ENCODE results near the gene TAX1BP1. TPM values are rescaled to one million over a fixed set of nuclear protein-coding genes. Genes with fewer than 3 reads are reported as not detected.

The TAX1BP1 gene
- total and polyA plus RNA-seq, 2 donors (not counting 3 experiments of a cell fraction or from before 2014, with no cell fraction given), result 77.7 to 93.2 TPM

DNA sequence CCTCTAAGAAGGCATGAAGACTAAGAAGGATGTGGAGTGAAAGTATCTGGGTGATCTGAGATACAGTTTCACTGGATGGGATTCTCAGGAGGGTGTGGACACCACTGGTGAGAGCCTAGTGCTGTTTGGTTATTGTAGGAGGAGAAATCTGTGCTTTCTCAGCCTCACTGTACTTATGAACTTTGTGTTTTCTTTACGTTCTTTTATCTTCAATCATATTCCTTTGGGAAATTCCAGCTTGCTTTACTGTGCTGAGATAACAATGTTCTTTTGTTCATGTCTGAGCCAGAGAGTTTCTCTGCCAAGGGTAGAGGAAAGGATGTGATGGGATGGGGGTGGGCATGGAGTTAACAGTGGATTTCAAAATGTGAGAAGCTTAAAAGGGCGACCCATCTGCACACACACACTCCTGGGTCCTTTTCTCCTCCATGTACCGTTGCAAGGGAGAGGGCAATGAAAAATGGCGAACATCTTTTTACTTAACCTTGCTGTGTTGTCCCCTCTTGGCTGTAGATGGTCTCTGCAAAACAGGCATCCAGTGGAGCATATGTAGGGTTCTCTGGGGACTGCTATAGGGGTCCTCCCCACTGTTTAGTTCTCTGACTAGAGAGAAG is 25.0 kb upstream of the TAX1BP1 start:
- no peaks in the 10 kb centered on the region for H3K36me3 ChIP-seq (ENCODE audit: control insufficient read depth in 2 of 2, extremely low read depth in 1 of 2, insufficient read depth in 2 of 2, low read length in 2 of 2)
- H3K4me2 ChIP-seq (ENCODE audit: insufficient read depth, low read length), result peak overlapping the region; percentile 49
- H3K79me2 ChIP-seq (ENCODE audit: control insufficient read depth, insufficient read depth, low read length), result no peaks in the 10 kb centered on the region
- H4K20me1 ChIP-seq (replicated peaks; ENCODE audit: control insufficient read depth, extremely low read depth, insufficient read depth, low read length), result no peaks in the 10 kb centered on the region
- TF ChIP-seq MYC (IDR thresholded peaks at IDR 0.05; ENCODE audit: low read depth, low read length), result no peak
- no peak for TF ChIP-seq EZH2 (IDR thresholded peaks at IDR 0.05; ENCODE audit: borderline replicate concordance, low read depth, low read length, severe bottlenecking)
- no peak for TF ChIP-seq JUN (IDR thresholded peaks at IDR 0.05; ENCODE audit: borderline replicate concordance, insufficient read depth, insufficient read length, low read depth)
- peak; percentile 90 for TF ChIP-seq GATA2 (IDR thresholded peaks at IDR 0.05; ENCODE audit: insufficient read depth, insufficient read length, low read depth, low read length)
- peak; percentile 35 for TF ChIP-seq POLR2AphosphoS5 (IDR thresholded peaks at IDR 0.05; ENCODE audit: insufficient read depth, low read depth, low read length)
- H3K4me1 ChIP-seq (ENCODE audit: control insufficient read depth, extremely low read depth, insufficient read depth, low read length), result peaks cover 19% of the 10 kb centered on the region
- peak overlapping the region; percentile 68 for H2AFZ ChIP-seq (ENCODE audit: low read depth, low read length)
- H3K9me1 ChIP-seq (replicated peaks; ENCODE audit: control insufficient read depth, extremely low read depth, insufficient read depth, low read length), result no peaks in the 10 kb centered on the region
- no peaks in the 10 kb centered on the region for H3K27me3 ChIP-seq (ENCODE audit: control insufficient read depth in 2 of 2, insufficient read depth in 2 of 2, low read length in 2 of 2)
- peak; percentile 96 for DNase-seq (ENCODE audit: low read depth, low spot score)
- dilution Hi-C loops (cut with MboI; ENCODE audit: extremely low pct_ligation_motif_present, low sequenced_read_pairs), result no loop called here
- FAIRE-seq, result peak; percentile 90
- H3K4me3 ChIP-seq (replicated peaks in 1 of 3; ENCODE audit: insufficient read depth in 1 of 3, low read depth in 1 of 3, low read length in 3 of 3), result no peak overlapping the region
- CTCF ChIA-PET, result interaction anchor here (0.6 to 2.5 kb wide), 8 partner anchors 8 to 519 kb away, joined by 3 to 8 read pairs (median 4); no protein-coding TSS in a partner anchor
- H3K9me3 ChIP-seq (replicated peaks; ENCODE audit: control insufficient read depth, insufficient read depth, low read length), result no peaks in the 10 kb centered on the region
- intact Hi-C loops (cut with micrococcal nuclease), result loop anchor here (2.0 kb wide), 2 partner anchors 24 to 52 kb away; partner anchors contain the start of gene HIBADH
- POLR2A ChIA-PET, result interaction anchor here (0.5 to 1.8 kb wide), 2 partner anchors 25 to 92 kb away, joined by 3 to 7 read pairs; partner anchors contain the start of gene TAX1BP1
- H3K27ac ChIP-seq (ENCODE audit: insufficient read depth, low read depth, low read length), result peak overlapping the region; percentile 50
- peak overlapping the region; percentile 20 for H3K9ac ChIP-seq (replicated peaks; ENCODE audit: extremely low read depth, insufficient read depth, low read length)
- BruUV-seq (replicated peaks), result no TSS peak

DNA sequence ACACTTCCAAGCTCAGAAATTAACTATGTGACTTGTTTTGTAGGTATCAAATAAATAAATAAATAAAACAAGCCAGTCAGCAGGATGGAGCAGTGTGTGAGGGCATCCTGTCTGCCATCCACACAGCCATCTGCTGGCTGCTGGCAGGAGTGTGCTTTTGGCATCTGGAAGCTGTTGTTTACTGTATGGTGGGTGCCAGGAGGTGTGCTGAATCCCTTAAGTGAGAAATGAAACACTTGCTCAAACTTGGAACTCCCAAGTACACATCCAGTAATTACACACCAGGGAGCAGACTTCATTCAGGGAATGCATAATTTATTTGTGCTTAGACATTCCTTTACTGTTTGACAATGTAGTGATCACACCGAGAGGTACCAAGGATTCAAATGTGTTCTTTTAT is 16.9 kb upstream of the TAX1BP1 start:
- CTCF ChIA-PET, result interaction anchor here (0.6 to 2.8 kb wide), 14 partner anchors 8 to 527 kb away, joined by 3 to 17 read pairs (median 4); partner anchors contain the start of genes HIBADH and TAX1BP1
- peak; percentile 46 for FAIRE-seq
- H3K27me3 ChIP-seq (ENCODE audit: control insufficient read depth in 2 of 2, insufficient read depth in 2 of 2, low read length in 2 of 2), result no peaks in the 10 kb centered on the region
- H3K9ac ChIP-seq (replicated peaks; ENCODE audit: extremely low read depth, insufficient read depth, low read length), result no peak overlapping the region
- no peak overlapping the region for H3K27ac ChIP-seq (ENCODE audit: insufficient read depth, low read depth, low read length)
- no peaks in the 10 kb centered on the region for H3K9me3 ChIP-seq (replicated peaks; ENCODE audit: control insufficient read depth, insufficient read depth, low read length)
- no peaks in the 10 kb centered on the region for H3K36me3 ChIP-seq (ENCODE audit: control insufficient read depth in 2 of 2, extremely low read depth in 1 of 2, insufficient read depth in 2 of 2, low read length in 2 of 2)
- H3K4me3 ChIP-seq (replicated peaks in 1 of 3; ENCODE audit: insufficient read depth in 1 of 3, low read depth in 1 of 3, low read length in 3 of 3), result no peak overlapping the region
- TF ChIP-seq EZH2 (IDR thresholded peaks at IDR 0.05; ENCODE audit: borderline replicate concordance, low read depth, low read length, severe bottlenecking), result no peak
- TF ChIP-seq, protein P1, sequence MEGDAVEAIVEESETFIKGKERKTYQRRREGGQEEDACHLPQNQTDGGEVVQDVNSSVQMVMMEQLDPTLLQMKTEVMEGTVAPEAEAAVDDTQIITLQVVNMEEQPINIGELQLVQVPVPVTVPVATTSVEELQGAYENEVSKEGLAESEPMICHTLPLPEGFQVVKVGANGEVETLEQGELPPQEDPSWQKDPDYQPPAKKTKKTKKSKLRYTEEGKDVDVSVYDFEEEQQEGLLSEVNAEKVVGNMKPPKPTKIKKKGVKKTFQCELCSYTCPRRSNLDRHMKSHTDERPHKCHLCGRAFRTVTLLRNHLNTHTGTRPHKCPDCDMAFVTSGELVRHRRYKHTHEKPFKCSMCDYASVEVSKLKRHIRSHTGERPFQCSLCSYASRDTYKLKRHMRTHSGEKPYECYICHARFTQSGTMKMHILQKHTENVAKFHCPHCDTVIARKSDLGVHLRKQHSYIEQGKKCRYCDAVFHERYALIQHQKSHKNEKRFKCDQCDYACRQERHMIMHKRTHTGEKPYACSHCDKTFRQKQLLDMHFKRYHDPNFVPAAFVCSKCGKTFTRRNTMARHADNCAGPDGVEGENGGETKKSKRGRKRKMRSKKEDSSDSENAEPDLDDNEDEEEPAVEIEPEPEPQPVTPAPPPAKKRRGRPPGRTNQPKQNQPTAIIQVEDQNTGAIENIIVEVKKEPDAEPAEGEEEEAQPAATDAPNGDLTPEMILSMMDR (IDR thresholded peaks at IDR 0.05; ENCODE audit: extremely low read depth in 1 of 2, insufficient read depth in 1 of 2, low read depth in 1 of 2, low read length in 2 of 2), result peak; percentile 28 to 37
- peak overlapping the region; percentile 33 for H2AFZ ChIP-seq (ENCODE audit: low read depth, low read length)
- no peak overlapping the region for H3K4me2 ChIP-seq (ENCODE audit: insufficient read depth, low read length)
- no TSS peak for BruUV-seq (replicated peaks)
- H4K20me1 ChIP-seq (replicated peaks; ENCODE audit: control insufficient read depth, extremely low read depth, insufficient read depth, low read length), result no peaks in the 10 kb centered on the region
- POLR2A ChIA-PET, result no interaction called here
- no peaks in the 10 kb centered on the region for H3K9me1 ChIP-seq (replicated peaks; ENCODE audit: control insufficient read depth, extremely low read depth, insufficient read depth, low read length)
- dilution Hi-C loops (cut with MboI; ENCODE audit: extremely low pct_ligation_motif_present, low sequenced_read_pairs), result no loop called here
- intact Hi-C loops (cut with micrococcal nuclease), result no loop called here
- H3K79me2 ChIP-seq (ENCODE audit: control insufficient read depth, insufficient read depth, low read length), result no peaks in the 10 kb centered on the region
- no peaks in the 10 kb centered on the region for H3K4me1 ChIP-seq (ENCODE audit: control insufficient read depth, extremely low read depth, insufficient read depth, low read length)
- peak; percentile 89 for DNase-seq (ENCODE audit: low read depth, low spot score)

All from endothelial cell of umbilical vein (primary cell).